Endothelial cell of umbilical vein (primary cell): ENCODE data around the gene GALNT12. TPM values are rescaled to one million over a fixed set of nuclear protein-coding genes. Genes with fewer than 3 reads are reported as not detected.

Experiments used
- BruUV-seq: library from RNA; stranded (reverse); fragments of 400-500 nt; replicated peaks from 2 replicates; lab custom pipeline; 2021; lab: Mats Ljungman, UMichigan
- CTCF ChIA-PET: fragments of 300-600, 350-600 bp; sonication (Branson Sonifier 250); formaldehyde crosslinking; loops from one replicate; lab custom pipeline; 2021; ENCODE audit warnings: antibody characterized with exemption, inconsistent platforms; lab: Charles Lee
- POLR2A ChIA-PET: fragments of 300-600, 350-600 bp; sonication (Branson Sonifier 250); formaldehyde crosslinking; loops from one replicate; lab custom pipeline; 2021; ENCODE audit warnings: antibody characterized with exemption, inconsistent platforms; lab: Charles Lee
- DNase-seq: peaks from one replicate; pipeline ENCODE4 v3.0.0-alpha.2; 2011; ENCODE audit warnings: low read depth, low spot score
- FAIRE-seq: peaks from 2 replicates; lab custom pipeline; 2011; peaks lifted over from hg19 to GRCh38; lab: Jason Lieb, UNC
- H2AFZ ChIP-seq: 2 replicates; pipeline ENCODE4 v1.6.0; 2012; ENCODE audit warnings: low read depth, low read length, control low read depth, inconsistent platforms
- H3K27ac ChIP-seq: 2 replicates; pipeline ENCODE4 v1.5.1; 2011; ENCODE audit warnings: low read depth, mild to moderate bottlenecking, control low read depth, low read length, moderate library complexity; ENCODE audit not compliant: insufficient read depth
- H3K27me3 ChIP-seq, 2 experiments: 2 replicates each; pipeline versions ENCODE4 v1.6.0 to v1.6.1; 2011; ENCODE audit warnings: low read length in 2 of 2, mixed read lengths in 1 of 2; ENCODE audit not compliant: control insufficient read depth in 2 of 2, insufficient read depth in 2 of 2
- H3K36me3 ChIP-seq, 2 experiments: 2 replicates in 1 of 2; 3 replicates in 1 of 2; pipeline ENCODE4 v1.5.1; 2011; ENCODE audit warnings: low read length in 2 of 2, mild to moderate bottlenecking in 1 of 2, moderate library complexity in 1 of 2; ENCODE audit not compliant: control insufficient read depth in 2 of 2, insufficient read depth in 2 of 2; ENCODE audit errors: extremely low read depth in 1 of 2
- H3K4me1 ChIP-seq: 3 replicates; pipeline ENCODE4 v1.5.1; 2011; ENCODE audit warnings: mild to moderate bottlenecking, low read length; ENCODE audit not compliant: control insufficient read depth, insufficient read depth; ENCODE audit errors: extremely low read depth
- H3K4me2 ChIP-seq: 2 replicates; pipeline ENCODE4 v1.6.1; 2011; ENCODE audit warnings: low read length, control low read depth, mixed read lengths; ENCODE audit not compliant: insufficient read depth
- H3K4me3 ChIP-seq, 3 experiments: fragments of 200-600 bp in 1 of 3; sonication (generic), shearing (Covaris generic) in 1 of 3; replicated peaks in 1 of 3; 2 replicates each; pipeline ENCODE4 v1.5.1; 2011 to 2016; ENCODE audit warnings: control low read depth in 3 of 3, low read length in 3 of 3, mild to moderate bottlenecking in 2 of 3, inconsistent platforms in 1 of 3, low read depth in 1 of 3, moderate library complexity in 1 of 3; ENCODE audit not compliant: insufficient read depth in 1 of 3
- H3K79me2 ChIP-seq: 2 replicates; pipeline ENCODE4 v1.6.0; 2012; ENCODE audit warnings: low read length, inconsistent platforms; ENCODE audit not compliant: control insufficient read depth, insufficient read depth
- H3K9ac ChIP-seq: replicated peaks from 2 replicates; pipeline ENCODE3; 2011; ENCODE audit warnings: low read length, control low read depth; ENCODE audit not compliant: insufficient read depth; ENCODE audit errors: extremely low read depth
- H3K9me1 ChIP-seq: replicated peaks from 3 replicates; pipeline ENCODE4 v1.6.0; 2011; ENCODE audit warnings: mild to moderate bottlenecking, low read length; ENCODE audit not compliant: control insufficient read depth, insufficient read depth; ENCODE audit errors: extremely low read depth
- H3K9me3 ChIP-seq: replicated peaks from 2 replicates; pipeline ENCODE4 v1.5.1; 2012; ENCODE audit warnings: low read length, inconsistent platforms; ENCODE audit not compliant: control insufficient read depth, insufficient read depth
- H4K20me1 ChIP-seq: replicated peaks from 2 replicates; pipeline ENCODE3; 2011; ENCODE audit warnings: mild to moderate bottlenecking, low read length; ENCODE audit not compliant: control insufficient read depth, insufficient read depth; ENCODE audit errors: extremely low read depth
- CTCF ChIP-seq, 2 donors: IDR thresholded peaks; 1 replicate in 1 of 2; 2 replicates in 1 of 2; pipeline ENCODE4 v1.5.1; 2011; ENCODE audit warnings: low read length in 2 of 2, mild to moderate bottlenecking in 2 of 2, moderate library complexity in 2 of 2, control low read depth in 1 of 2, inconsistent platforms in 1 of 2, low read depth in 1 of 2; ENCODE audit not compliant: insufficient read depth in 1 of 2; ENCODE audit errors: extremely low read depth in 1 of 2
- EZH2 ChIP-seq: IDR thresholded peaks from 2 replicates; pipeline ENCODE4 v1.6.1; 2012; ENCODE audit warnings: borderline replicate concordance, low read depth, mild to moderate bottlenecking, moderate library complexity, low read length, inconsistent platforms; ENCODE audit not compliant: severe bottlenecking
- FOS ChIP-seq: IDR thresholded peaks from 2 replicates; pipeline ENCODE4 v1.6.1; 2011; ENCODE audit warnings: mild to moderate bottlenecking, low read length, moderate library complexity, borderline replicate concordance; ENCODE audit not compliant: insufficient read depth
- GATA2 ChIP-seq: IDR thresholded peaks from 2 replicates; pipeline ENCODE4 v1.7.0; 2011; ENCODE audit warnings: low read depth, mild to moderate bottlenecking, moderate library complexity, mixed read lengths, low read length; ENCODE audit not compliant: insufficient read length, insufficient read depth
- JUN ChIP-seq: IDR thresholded peaks from 2 replicates; pipeline ENCODE4 v1.6.1; 2011; ENCODE audit warnings: borderline replicate concordance, low read depth; ENCODE audit not compliant: insufficient read length, insufficient read depth
- MAX ChIP-seq: IDR thresholded peaks from 2 replicates; pipeline ENCODE4 v1.6.1; 2011; ENCODE audit not compliant: insufficient read depth, insufficient read length
- MYC ChIP-seq: IDR thresholded peaks from one replicate; pipeline ENCODE4 v1.6.1; 2011; ENCODE audit warnings: mild to moderate bottlenecking, low read depth, low read length
- POLR2A ChIP-seq: IDR thresholded peaks from 2 replicates; pipeline ENCODE4 v1.6.1; 2012; ENCODE audit warnings: low read depth, mild to moderate bottlenecking, control low read depth, low read length
- POLR2AphosphoS5 ChIP-seq: IDR thresholded peaks from 2 replicates; pipeline ENCODE4 v1.6.1; 2012; ENCODE audit warnings: low read depth, mild to moderate bottlenecking, control low read depth, low read length, moderate library complexity; ENCODE audit not compliant: insufficient read depth
- dilution Hi-C: fragments of 300-500 bp; cut with MboI; formaldehyde crosslinking; loops from one replicate; pipeline ENCODE4 v1.15.0; 2019; ENCODE audit warnings: low sequenced_read_pairs; ENCODE audit not compliant: extremely low pct_ligation_motif_present
- intact Hi-C: fragments of 100-400 bp; cut with micrococcal nuclease; formaldehyde crosslinking; loops from one replicate; pipeline ENCODE4 v1.10.0; 2022
- polyA plus RNA-seq, 4 experiments: library from polyadenylated mRNA; depleted of rRNA in 3 of 4; stranded (reverse) in 3 of 4; unstranded in 1 of 4; fragments of >200 nt; gene quantifications; 2 replicates each; pipeline versions ENCODE4 v1.2.1 to v1.2.3, GENCODE V29; 2011 to 2012; ENCODE audit warnings: missing spikeins in 1 of 4
- total RNA-seq: library from RNA; stranded (reverse); gene quantifications from 2 replicates; pipeline ENCODE4 v1.2.3, GENCODE V29; 2021

GALNT12 gene
- total and polyA plus RNA-seq, 2 donors (not counting 3 experiments of a cell fraction or from before 2014, with no cell fraction given) = 0.26 to 0.44 TPM

GRCh38 chr9:98821831-98822230 lies 14.4 kb downstream of the GALNT12 start:
- Histone ChIP-seq H3K4me3 (no peak overlapping the region), H3K9me1 (no peaks in the 10 kb centered on the region), H3K36me3 (no peaks in the 10 kb centered on the region), H4K20me1 (no peaks in the 10 kb centered on the region), H2AFZ (no peak overlapping the region), H3K27me3 (no peaks in the 10 kb centered on the region), H3K27ac (no peak overlapping the region), H3K9ac (no peak overlapping the region), H3K79me2 (no peaks in the 10 kb centered on the region), H3K4me1 (no peaks in the 10 kb centered on the region), H3K4me2 (no peak overlapping the region), H3K9me3 (no peaks in the 10 kb centered on the region)
- TF ChIP-seq FOS (no peak), POLR2AphosphoS5 (no peak), GATA2 (no peak), MAX (no peak), POLR2A (no peak), JUN (no peak), MYC (no peak), CTCF (IDR thresholded peaks at IDR 0.05; ENCODE audit: extremely low read depth in 1 of 2, insufficient read depth in 1 of 2, low read depth in 1 of 2, low read length in 2 of 2) (no peak), EZH2 (no peak)
- ChIA-PET CTCF (no interaction called here), POLR2A (no interaction called here)
- BruUV-seq = no TSS peak
- dilution Hi-C loops = no loop called here
- no peak for DNase-seq
- intact Hi-C loops = no loop called here
- no peak for FAIRE-seq
